Stromal cell of bone marrow (primary cell): ENCODE measurements around the gene ICA1.

ENCODE experiments used
- DNase-seq: peaks from one replicate; pipeline ENCODE4 v3.0.0-alpha.2; 2012; ENCODE audit warnings: low read depth

ICA1 gene

GRCh38 chr7:8157296-8157695, 104.7 kb downstream of the ICA1 start:
- DNase-seq, result no peak

DNA sequence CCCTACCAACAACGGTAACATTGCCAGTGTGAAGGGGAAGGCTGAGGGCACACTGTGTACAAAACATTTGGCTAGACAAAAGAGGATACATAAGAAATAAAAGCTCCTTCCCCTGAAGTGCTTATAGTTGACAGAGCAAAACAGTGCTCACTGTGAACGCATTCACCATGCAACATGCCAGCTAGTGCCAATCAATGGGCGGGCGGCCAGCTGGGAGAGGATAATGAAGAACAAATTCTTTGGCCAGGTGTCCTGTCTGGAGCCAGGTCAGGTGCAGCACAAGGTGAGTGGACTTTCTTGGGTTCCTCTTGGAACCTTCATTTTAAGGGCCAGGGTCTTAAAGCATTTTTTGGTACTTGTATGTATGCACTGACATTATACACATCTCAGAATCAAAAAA, 106.1 kb downstream of the ICA1 start:
- DNase-seq, result no peak

GRCh38 chr7:8154272-8154671, 107.7 kb downstream of the ICA1 start:
- DNase-seq, result no peak

DNA sequence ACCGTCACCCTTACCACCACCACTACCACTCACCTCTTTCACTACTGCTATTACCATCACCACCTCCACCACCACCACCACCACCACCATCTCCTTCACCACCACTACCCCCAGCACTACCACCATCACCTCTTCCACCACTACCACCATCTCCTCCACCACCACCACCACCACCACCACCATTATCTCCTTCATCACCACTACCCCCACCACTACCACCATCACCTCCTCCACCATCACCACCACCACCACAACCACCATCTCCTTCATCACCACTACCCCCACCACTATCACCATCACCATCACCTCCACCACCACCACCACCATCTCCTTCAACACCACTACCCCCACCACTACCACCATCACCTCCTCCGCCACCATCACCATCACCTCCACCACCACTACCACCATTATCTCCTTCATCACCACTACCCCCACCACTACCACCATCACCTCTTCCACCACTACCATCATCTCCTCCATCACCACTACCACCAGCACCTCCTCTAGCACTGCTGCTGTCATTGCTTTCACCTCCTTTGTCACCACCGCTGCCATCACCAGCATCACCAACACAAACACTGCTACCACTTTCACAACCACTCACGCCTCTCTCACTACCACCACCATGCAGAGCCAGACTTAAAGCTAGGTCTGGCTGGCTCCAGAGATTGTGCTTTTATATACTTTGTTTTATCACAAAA, 109.3 kb downstream of the ICA1 start:
- no peak for DNase-seq

GRCh38 chr7:8151161-8151725, 110.7 kb downstream of the ICA1 start:
- no peak for DNase-seq

DNA sequence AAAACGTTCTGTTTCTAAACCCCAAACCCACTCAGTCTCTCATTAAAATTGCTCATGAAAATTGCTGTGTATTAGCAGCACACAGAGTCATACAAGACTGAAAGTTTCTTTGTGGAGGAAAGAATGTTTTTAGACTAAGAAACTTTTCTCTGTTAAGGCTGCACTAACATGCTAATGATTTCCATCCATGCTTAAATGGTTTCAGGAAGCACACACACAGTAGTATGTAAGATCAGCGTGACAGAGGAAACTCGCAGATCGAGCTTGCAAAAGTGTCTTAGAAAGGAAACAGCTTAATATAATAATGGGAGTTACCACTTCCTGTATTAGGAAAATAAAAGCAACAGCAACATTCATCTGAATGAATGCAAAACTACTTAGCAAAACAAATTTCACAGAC, 112.7 kb downstream of the ICA1 start:
- no peak for DNase-seq

DNA sequence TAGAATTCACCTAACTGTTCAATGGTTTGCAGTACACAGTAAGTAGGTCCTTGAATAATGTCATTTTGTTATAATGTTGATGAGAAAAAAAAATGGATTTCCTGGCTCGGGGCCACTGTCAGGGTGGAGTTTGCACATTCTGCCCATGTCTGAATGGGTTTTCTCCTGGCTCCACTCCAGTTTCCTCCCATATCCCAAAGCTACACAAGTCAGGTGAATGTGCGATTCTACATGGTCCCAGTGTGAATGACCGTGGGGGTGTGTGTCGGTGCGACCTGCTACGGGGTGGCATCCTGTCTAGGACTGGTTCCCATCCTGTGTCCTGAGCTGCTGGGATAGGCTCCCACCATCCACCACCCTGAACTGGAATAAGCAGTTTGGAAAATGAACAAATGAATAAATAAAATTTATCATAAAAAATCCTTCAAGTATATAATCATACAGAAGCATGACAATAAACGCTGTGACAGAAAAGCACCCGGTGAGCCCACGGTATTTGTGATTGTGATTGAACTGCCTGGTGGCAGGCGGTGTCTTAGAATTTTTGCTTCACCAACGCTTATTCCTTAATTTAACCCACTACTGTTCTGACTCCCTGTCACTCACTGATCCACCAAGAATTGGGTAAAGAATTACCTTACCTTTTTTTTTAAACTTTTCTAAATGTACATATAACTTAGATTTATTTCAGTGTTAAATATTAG, 114.1 kb downstream of the ICA1 start:
- no peak for DNase-seq

DNA sequence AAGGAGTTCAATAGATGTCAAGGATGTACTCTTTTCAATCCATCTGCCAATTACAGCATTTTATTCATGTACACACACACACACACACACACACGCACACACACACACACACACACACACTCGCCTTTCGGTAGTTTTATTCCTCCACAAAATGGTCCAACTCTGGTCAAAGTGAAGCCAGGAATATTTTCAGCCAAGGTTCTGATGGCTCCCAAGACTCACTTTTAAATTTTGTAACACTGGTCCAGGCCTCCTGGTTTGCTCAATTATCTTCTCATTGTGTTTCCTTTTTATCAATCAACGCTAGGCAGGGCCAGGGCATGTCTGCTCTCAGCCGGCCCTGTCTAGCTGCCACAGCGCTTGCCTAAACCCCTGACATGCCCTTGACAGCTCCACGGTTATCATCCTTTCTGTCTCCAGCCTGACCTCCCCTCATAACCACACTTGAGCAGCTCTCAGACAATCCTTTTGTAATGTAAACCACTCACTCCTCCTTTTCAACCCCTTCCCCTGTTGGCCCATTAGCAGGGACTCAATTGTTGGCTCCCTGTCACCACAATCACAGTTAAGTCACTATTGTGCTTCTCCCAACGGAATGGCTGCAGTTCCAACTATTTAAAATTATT, 115.1 kb downstream of the ICA1 start:
- no peak for DNase-seq

DNA sequence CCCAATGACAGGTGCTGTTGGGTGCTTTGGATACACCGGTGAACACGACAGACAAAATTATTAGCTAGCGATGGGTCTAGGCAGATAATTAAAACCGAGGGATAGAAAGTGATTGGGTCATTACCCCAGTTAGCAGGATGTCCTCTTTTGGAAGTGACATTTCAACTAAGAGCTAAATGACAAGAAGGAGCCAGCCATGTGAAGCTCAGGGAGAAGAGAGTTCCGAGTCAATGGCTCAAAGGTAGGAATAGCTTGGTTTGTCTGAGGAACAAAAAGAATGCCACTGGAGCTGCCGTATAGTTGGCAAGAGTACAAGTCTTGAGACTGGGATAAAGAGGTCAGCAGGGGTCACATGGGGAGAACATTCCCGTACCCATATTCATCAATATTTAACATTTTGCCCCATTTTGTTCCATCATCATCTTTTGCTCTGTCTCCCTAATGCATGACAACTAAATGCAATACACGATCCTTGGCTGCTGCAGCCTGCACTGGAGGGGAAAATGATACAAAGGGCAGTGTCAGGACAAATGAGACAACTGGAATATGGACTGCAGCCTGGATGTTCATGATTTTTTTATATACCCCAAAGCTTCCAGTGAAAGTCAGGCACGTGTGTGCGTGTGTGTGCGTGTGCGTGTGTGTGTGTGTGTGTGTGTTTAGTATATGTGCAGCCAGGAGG, 115.7 kb downstream of the ICA1 start:
- DNase-seq, result no peak

GRCh38 chr7:8144856-8145255, 117.1 kb downstream of the ICA1 start:
- DNase-seq, result no peak

GRCh38 chr7:8143151-8143874, 118.7 kb downstream of the ICA1 start:
- DNase-seq, result no peak

- DNase-seq, result no peak
These were observed 119.5 kb downstream of the ICA1 start for GRCh38 chr7:8142477-8142876.

- DNase-seq, result no peak
These were observed 120.9 kb downstream of the ICA1 start for GRCh38 chr7:8141070-8141469.

DNA sequence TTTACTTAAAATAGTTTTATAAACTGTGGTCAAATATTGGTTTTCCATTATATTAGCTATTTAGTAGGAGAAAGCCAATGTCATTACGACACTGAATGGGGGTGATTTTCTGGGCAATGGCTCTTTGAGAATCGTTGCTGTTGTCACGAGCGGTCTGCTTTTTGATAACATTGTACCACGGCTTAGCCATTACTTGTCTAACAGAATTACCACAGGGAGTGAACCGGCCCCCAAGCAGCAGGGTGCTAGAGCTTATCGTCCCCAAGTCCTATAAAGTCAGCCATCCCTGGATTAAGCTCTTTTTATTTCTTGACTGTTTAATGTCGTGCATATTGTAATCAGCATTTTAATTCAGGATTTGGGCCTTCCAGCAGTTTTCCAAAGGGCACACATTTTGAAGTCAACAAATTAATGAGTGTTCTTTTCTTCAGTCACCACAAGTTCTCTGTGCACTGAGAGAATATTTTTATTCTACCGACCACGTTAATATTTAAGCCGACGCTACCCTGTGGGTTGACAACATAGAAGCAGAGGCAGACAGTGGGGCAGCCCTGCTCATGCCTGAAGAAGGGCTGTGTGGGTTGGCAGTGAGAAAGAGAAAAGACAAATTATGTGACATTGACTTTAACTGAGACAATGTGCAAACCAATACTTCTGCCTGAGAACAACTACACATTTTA, 125.8 kb downstream of the ICA1 start:
- DNase-seq, result no peak

- DNase-seq, result no peak
These were observed 126.5 kb downstream of the ICA1 start for GRCh38 chr7:8135417-8135816.

DNA sequence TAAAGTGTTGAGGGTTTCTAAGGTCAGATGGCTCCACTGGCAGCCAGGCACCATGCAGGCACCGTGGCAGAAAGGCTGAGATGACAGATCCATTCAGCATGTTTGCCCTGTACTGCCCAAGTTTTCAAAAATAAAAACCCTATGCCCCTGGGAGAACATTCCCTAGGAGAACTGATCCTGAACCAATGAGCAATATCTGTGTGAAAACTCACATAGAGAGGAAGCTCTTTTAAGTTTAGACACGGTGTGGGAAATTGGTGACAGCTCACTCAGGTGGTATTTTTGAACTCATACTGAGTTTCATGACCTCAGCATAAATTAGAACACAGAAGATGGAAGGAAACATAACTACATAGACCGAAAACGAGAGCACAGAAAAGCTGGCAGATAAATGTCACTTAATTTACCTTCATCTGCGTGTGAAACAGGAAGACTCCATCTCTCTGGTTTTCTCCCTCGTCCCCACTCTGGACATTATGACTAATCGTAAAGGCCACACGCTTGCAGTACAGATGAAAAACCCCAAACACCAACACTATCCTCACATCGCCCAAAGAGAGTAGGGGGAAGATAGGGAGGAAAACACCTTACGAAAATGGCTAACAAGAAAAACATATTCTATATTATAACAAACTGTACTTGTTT, 127.8 kb downstream of the ICA1 start:
- no peak for DNase-seq

- no peak for DNase-seq
These were observed 128.6 kb downstream of the ICA1 start for GRCh38 chr7:8133188-8133848.

DNA sequence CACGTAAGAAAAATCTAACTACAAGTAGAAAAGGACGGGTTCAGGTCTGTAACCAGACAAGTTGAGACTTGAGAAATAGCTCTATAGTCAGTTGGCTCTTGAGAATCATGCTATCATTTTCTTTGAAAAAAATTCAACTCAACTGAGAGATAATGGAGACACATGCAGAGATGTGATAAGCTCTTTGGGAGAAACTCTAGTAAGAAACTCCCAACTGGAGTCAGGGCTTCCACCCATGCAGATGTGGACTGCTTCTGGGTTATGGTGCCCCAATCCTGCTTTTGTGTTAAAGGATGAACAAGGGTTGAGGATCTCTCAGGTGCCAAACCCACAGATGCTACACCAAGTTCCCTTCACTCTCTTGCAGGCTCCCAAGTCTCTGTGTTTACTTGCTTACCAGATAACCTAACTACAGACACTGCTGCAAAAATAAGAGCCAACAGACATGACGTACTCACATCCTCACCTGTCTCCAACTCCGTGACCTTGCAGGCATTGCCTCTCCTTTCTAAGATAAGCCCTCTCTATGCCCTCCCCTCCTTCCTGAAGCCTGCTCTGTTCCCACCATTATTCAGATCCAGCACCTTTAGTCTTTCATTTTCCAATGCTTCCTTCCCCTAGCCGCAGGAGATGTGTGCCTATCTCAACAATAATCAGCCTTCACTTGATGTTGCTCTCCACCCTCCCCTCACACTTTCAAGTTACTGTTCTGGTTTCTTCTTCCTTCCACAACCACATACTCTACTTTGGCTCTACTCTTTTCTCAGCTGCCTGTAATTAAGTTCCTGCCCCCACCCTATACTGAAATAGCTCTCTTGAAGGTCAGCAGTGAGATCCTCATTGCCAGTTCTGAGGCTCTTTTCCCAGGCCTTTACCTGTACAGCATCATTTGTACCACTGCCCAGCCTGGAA, 130.0 kb downstream of the ICA1 start:
- DNase-seq, result no peak

DNA sequence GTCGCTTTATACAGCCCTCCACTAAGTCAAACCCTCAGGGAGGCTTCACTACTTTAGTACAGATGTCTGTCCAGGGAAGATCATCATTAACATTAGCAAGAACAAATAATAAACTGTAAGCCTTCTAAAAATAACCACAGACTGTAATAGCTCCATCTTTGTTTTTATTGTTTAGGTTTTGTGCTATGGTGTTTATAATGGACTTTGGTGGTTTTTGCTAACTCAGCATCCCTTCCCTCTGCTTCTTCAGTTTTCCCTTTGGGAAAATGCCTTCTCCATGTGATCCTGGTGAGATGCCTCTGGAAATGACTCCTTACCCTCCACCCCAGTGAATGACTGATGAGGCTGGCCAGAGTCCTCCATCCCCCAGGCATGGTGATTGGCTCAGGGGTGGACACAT, 131.3 kb downstream of the ICA1 start:
- no peak for DNase-seq
